ENCODE measurements around the gene PRDM16.

DNA sequence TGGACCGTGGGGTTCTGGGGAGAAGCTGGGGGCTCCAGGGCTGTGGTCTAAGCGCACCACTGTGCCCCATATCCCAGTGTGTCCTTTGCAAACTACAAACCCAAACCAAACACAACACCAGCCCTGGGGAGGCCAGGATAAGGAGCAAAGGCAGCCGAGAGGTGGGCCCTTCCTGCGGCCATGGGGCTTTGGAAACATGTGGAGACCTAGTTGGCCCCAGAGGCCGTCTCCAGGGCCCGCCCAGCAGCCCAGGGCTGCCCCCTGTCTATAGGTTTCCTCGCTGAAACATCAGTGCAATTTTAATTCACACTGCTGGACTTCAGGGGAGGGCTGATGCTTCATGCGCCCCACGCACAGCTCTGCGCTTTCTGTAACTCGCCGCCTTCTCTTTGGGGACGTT lies 61.3 kb downstream of the PRDM16 start:
- TF ChIP-seq, protein P1, sequence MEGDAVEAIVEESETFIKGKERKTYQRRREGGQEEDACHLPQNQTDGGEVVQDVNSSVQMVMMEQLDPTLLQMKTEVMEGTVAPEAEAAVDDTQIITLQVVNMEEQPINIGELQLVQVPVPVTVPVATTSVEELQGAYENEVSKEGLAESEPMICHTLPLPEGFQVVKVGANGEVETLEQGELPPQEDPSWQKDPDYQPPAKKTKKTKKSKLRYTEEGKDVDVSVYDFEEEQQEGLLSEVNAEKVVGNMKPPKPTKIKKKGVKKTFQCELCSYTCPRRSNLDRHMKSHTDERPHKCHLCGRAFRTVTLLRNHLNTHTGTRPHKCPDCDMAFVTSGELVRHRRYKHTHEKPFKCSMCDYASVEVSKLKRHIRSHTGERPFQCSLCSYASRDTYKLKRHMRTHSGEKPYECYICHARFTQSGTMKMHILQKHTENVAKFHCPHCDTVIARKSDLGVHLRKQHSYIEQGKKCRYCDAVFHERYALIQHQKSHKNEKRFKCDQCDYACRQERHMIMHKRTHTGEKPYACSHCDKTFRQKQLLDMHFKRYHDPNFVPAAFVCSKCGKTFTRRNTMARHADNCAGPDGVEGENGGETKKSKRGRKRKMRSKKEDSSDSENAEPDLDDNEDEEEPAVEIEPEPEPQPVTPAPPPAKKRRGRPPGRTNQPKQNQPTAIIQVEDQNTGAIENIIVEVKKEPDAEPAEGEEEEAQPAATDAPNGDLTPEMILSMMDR (IDR thresholded peaks at IDR 0.05): no peak
- TF ChIP-seq POLR2A (IDR thresholded peaks at IDR 0.05): no peak
